ENCODE data around the gene FBXO28. TPM values are rescaled to one million over a fixed set of nuclear protein-coding genes. Genes with fewer than 3 reads are reported as not detected.

The FBXO28 gene
- total RNA-seq, 5 donors from 2014 or later (not counting 1 experiment from before 2014, with no cell fraction given) = 25.9 to 34.8 (median 33.3) TPM

GRCh38 chr1:224182057-224182865 lies 68.3 kb downstream of the FBXO28 start:
- H3K4me1 ChIP-seq (ENCODE audit: control insufficient read depth in 1 of 2, extremely low read depth in 1 of 2, insufficient read depth in 2 of 2, low read length in 2 of 2) = peaks cover 8 to 41% of the 10 kb centered on the region in 2 experiments

GRCh38 chr1:224182866-224183590 lies 69.1 kb downstream of the FBXO28 start, which contains the start of gene DEGS1:
TSS of gene DEGS1 (plus strand) at chr1:224183240. CDS start at chr1:224183337, 97 bp downstream.
- ChIA-PET POLR2A (interaction anchor here (0.6 to 0.7 kb wide), 8 partner anchors 9 to 143 kb away, joined by 3 to 9 read pairs (median 4); no protein-coding TSS in a partner anchor), CTCF (interaction anchor here in 1 of 2 donors (0.6 to 1.2 kb wide), 4 partner anchors 10 to 1572 kb away, joined by 3 to 6 read pairs (median 4); no protein-coding TSS in a partner anchor)
- no peaks in the 10 kb centered on the region for H3K27me3 Mint-ChIP-seq
- H3K4me3 Mint-ChIP-seq = peak within 1 kb of the TSS; percentile 86 to 91 (median 89)
- H3K27me3 ChIP-seq (replicated peaks in 1 of 2; ENCODE audit: control insufficient read depth in 2 of 2, extremely low read depth in 1 of 2, insufficient read depth in 2 of 2, low read length in 1 of 2) = no peaks in the 10 kb centered on the region
- H3K27ac Mint-ChIP-seq = peak within 1 kb of the TSS; percentile 85 to 89
- peaks cover 3% of the 10 kb centered on the region for H3K36me3 Mint-ChIP-seq
- WGBS (ENCODE audit: insufficient coverage) = under 1% methylated on average over 92 of the region's 94 CpGs
- peak within 1 kb of the TSS; percentile 75 to 95 for H3K4me3 ChIP-seq (ENCODE audit: control insufficient read depth in 1 of 2, extremely low read depth in 1 of 2, low read length in 1 of 2)
- peak; percentile 84 to 90 (median 85) for ATAC-seq (replicated peaks in 1 of 4)
- no peaks in the 10 kb centered on the region for H3K9me3 ChIP-seq
- H3K9me3 Mint-ChIP-seq = no peaks in the 10 kb centered on the region
- peaks cover 50 to 55% (median 53%) of the 10 kb centered on the region in 3 donors for H3K4me1 Mint-ChIP-seq
- peaks cover 8 to 41% of the 10 kb centered on the region in 2 experiments for H3K4me1 ChIP-seq (ENCODE audit: control insufficient read depth in 1 of 2, extremely low read depth in 1 of 2, insufficient read depth in 2 of 2, low read length in 2 of 2)
- DNase-seq = peak; percentile 70 to 91 (median 80)
- H3K36me3 ChIP-seq (ENCODE audit: control insufficient read depth in 2 of 2, extremely low read depth in 1 of 2, insufficient read depth in 1 of 2, low read length in 1 of 2) = peaks cover 0 to 10% of the 10 kb centered on the region in 2 donors
- peak within 1 kb of the TSS; percentile 80 for H3K27ac ChIP-seq (ENCODE audit: low read length)

More at GRCh38 chr1:224182057-224182865, 68.3 kb downstream of the FBXO28 start:
- Mint-ChIP-seq H3K4me3 (peak overlapping the region; percentile 86 to 91 (median 88)), H3K4me1 (peaks cover 50 to 51% (median 50%) of the 10 kb centered on the region in 3 donors), H3K36me3 (peaks cover 3% of the 10 kb centered on the region), H3K27ac (peak overlapping the region; percentile 85 to 89), H3K27me3 (no peaks in the 10 kb centered on the region), H3K9me3 (no peaks in the 10 kb centered on the region)
- H3K27me3 ChIP-seq (replicated peaks in 1 of 2; ENCODE audit: control insufficient read depth in 2 of 2, extremely low read depth in 1 of 2, insufficient read depth in 2 of 2, low read length in 1 of 2) = no peaks in the 10 kb centered on the region
- ATAC-seq (replicated peaks in 1 of 4) (peak; percentile 52 to 63 (median 56)), DNase-seq (peak; percentile 25 to 80 (median 52))
- H3K9me3 ChIP-seq = no peaks in the 10 kb centered on the region
- POLR2A ChIA-PET = interaction anchor here (0.6 to 0.7 kb wide), 10 partner anchors 8 to 1538 kb away, joined by 3 to 9 read pairs (median 4); no protein-coding TSS in a partner anchor
- H3K36me3 ChIP-seq (ENCODE audit: control insufficient read depth in 2 of 2, extremely low read depth in 1 of 2, insufficient read depth in 1 of 2, low read length in 1 of 2) = peaks cover 0 to 10% of the 10 kb centered on the region in 2 donors
- CTCF ChIA-PET = interaction anchor here (0.6 to 1.2 kb wide), 4 partner anchors 10 to 1360 kb away, joined by 3 to 6 read pairs (median 4); no protein-coding TSS in a partner anchor
- H3K4me3 ChIP-seq (ENCODE audit: control insufficient read depth in 1 of 2, extremely low read depth in 1 of 2, low read length in 1 of 2) = peak overlapping the region; percentile 75 to 95
- H3K27ac ChIP-seq (ENCODE audit: low read length) = peak overlapping the region; percentile 80
- 4% methylated on average over 9 of the region's 22 CpGs for WGBS (ENCODE audit: insufficient coverage)

GRCh38 chr1:224183591-224184312 lies 69.8 kb downstream of the FBXO28 start:
- peak overlapping the region; percentile 85 to 86 for H3K27ac Mint-ChIP-seq
- H3K4me1 Mint-ChIP-seq = peaks cover 55 to 61% (median 59%) of the 10 kb centered on the region in 3 donors
- no peaks in the 10 kb centered on the region for H3K9me3 ChIP-seq
- under 1% methylated on average over 40 of the region's 53 CpGs for WGBS (ENCODE audit: insufficient coverage)
- H3K27ac ChIP-seq (ENCODE audit: low read length) = peak overlapping the region; percentile 75
- ChIA-PET CTCF (interaction anchor here in 1 of 2 donors (0.8 kb wide), 1 partner anchor 1573 kb away, joined by 3 read pairs; no protein-coding TSS in a partner anchor), POLR2A (interaction anchor here in 1 of 2 donors (0.6 kb wide), 1 partner anchor 143 kb away, joined by 3 read pairs; no protein-coding TSS in a partner anchor)
- peak overlapping the region; percentile 85 to 89 (median 86) for H3K4me3 Mint-ChIP-seq
- no peaks in the 10 kb centered on the region for H3K27me3 ChIP-seq (replicated peaks in 1 of 2; ENCODE audit: control insufficient read depth in 2 of 2, extremely low read depth in 1 of 2, insufficient read depth in 2 of 2, low read length in 1 of 2)
- H3K27me3 Mint-ChIP-seq = no peaks in the 10 kb centered on the region
- H3K9me3 Mint-ChIP-seq = peaks cover 0 to 4% (median 0%) of the 10 kb centered on the region in 3 donors
- ATAC-seq (replicated peaks in 1 of 4) (peak; percentile 39 to 58 (median 46)), DNase-seq (peak in 34 of 35 experiments; percentile 27 to 72 (median 45))
- peak overlapping the region; percentile 75 to 84 for H3K4me3 ChIP-seq (ENCODE audit: control insufficient read depth in 1 of 2, extremely low read depth in 1 of 2, low read length in 1 of 2)
- peaks cover 9 to 41% of the 10 kb centered on the region in 2 experiments for H3K4me1 ChIP-seq (ENCODE audit: control insufficient read depth in 1 of 2, extremely low read depth in 1 of 2, insufficient read depth in 2 of 2, low read length in 2 of 2)
- H3K36me3 Mint-ChIP-seq = peaks cover 8% of the 10 kb centered on the region
- H3K36me3 ChIP-seq (ENCODE audit: control insufficient read depth in 2 of 2, extremely low read depth in 1 of 2, insufficient read depth in 1 of 2, low read length in 1 of 2) = peaks cover 0 to 10% of the 10 kb centered on the region in 2 donors

- peak overlapping the region; percentile 85 to 88 for H3K27ac Mint-ChIP-seq
- peaks cover 0 to 4% (median 0%) of the 10 kb centered on the region in 3 donors for H3K9me3 Mint-ChIP-seq
- no peak for DNase-seq
- H3K9me3 ChIP-seq = no peaks in the 10 kb centered on the region
- H3K4me1 ChIP-seq (ENCODE audit: control insufficient read depth in 1 of 2, extremely low read depth in 1 of 2, insufficient read depth in 2 of 2, low read length in 2 of 2) = peaks cover 9 to 41% of the 10 kb centered on the region in 2 experiments
- H3K27me3 ChIP-seq (replicated peaks in 1 of 2; ENCODE audit: control insufficient read depth in 2 of 2, extremely low read depth in 1 of 2, insufficient read depth in 2 of 2, low read length in 1 of 2) = no peaks in the 10 kb centered on the region
- no peaks in the 10 kb centered on the region for H3K27me3 Mint-ChIP-seq
- peaks cover 13% of the 10 kb centered on the region for H3K36me3 Mint-ChIP-seq
- peaks cover 0 to 15% of the 10 kb centered on the region in 2 donors for H3K36me3 ChIP-seq (ENCODE audit: control insufficient read depth in 2 of 2, extremely low read depth in 1 of 2, insufficient read depth in 1 of 2, low read length in 1 of 2)
- peaks cover 58 to 73% (median 69%) of the 10 kb centered on the region in 3 donors for H3K4me1 Mint-ChIP-seq
- ChIA-PET POLR2A (interaction anchor here in 1 of 2 donors (0.6 kb wide), 1 partner anchor 198 kb away, joined by 3 read pairs; no protein-coding TSS in a partner anchor), CTCF (interaction anchor here in 1 of 2 donors (0.7 kb wide), 1 partner anchor 276 kb away, joined by 3 read pairs; no protein-coding TSS in a partner anchor)
- no peak overlapping the region for H3K27ac ChIP-seq (ENCODE audit: low read length)
- peak overlapping the region; percentile 85 to 89 (median 86) for H3K4me3 Mint-ChIP-seq
- no peak overlapping the region for H3K4me3 ChIP-seq (ENCODE audit: control insufficient read depth in 1 of 2, extremely low read depth in 1 of 2, low read length in 1 of 2)
- no peak for ATAC-seq (replicated peaks in 1 of 4)
- WGBS (ENCODE audit: insufficient coverage) = 93% methylated on average over 4 of the region's 8 CpGs
These were observed 71.3 kb downstream of the FBXO28 start for GRCh38 chr1:224185208-224185607.

- DNase-seq = no peak
- H3K4me1 Mint-ChIP-seq = peaks cover 39 to 62% (median 53%) of the 10 kb centered on the region in 3 donors
- peaks cover 0 to 4% (median 0%) of the 10 kb centered on the region in 3 donors for H3K9me3 Mint-ChIP-seq
- ChIA-PET POLR2A (no interaction called here), CTCF (no interaction called here)
- peaks cover 4 to 28% of the 10 kb centered on the region in 2 experiments for H3K4me1 ChIP-seq (ENCODE audit: control insufficient read depth in 1 of 2, extremely low read depth in 1 of 2, insufficient read depth in 2 of 2, low read length in 2 of 2)
- peaks cover 0 to 25% of the 10 kb centered on the region in 2 donors for H3K36me3 ChIP-seq (ENCODE audit: control insufficient read depth in 2 of 2, extremely low read depth in 1 of 2, insufficient read depth in 1 of 2, low read length in 1 of 2)
- WGBS (ENCODE audit: insufficient coverage) = no CpG with 5 or more reads among the region's 2 CpGs
- no peak for ATAC-seq (replicated peaks in 1 of 4)
- no peaks in the 10 kb centered on the region for H3K27me3 ChIP-seq (replicated peaks in 1 of 2; ENCODE audit: control insufficient read depth in 2 of 2, extremely low read depth in 1 of 2, insufficient read depth in 2 of 2, low read length in 1 of 2)
- no peaks in the 10 kb centered on the region for H3K9me3 ChIP-seq
- H3K4me3 ChIP-seq (ENCODE audit: control insufficient read depth in 1 of 2, extremely low read depth in 1 of 2, low read length in 1 of 2) = no peak overlapping the region
- peak overlapping the region in 1 of 3 donors; percentile 47 for H3K4me3 Mint-ChIP-seq
- H3K27ac Mint-ChIP-seq = peak overlapping the region; percentile 82 to 85
- no peaks in the 10 kb centered on the region for H3K27me3 Mint-ChIP-seq
- H3K36me3 Mint-ChIP-seq = peaks cover 19% of the 10 kb centered on the region
- H3K27ac ChIP-seq (ENCODE audit: low read length) = no peak overlapping the region
These were observed 74.4 kb downstream of the FBXO28 start for GRCh38 chr1:224188286-224188685.
